Erythroblast (primary cell): ENCODE data around the gene SMOC1.

Experiments used
- DNase-seq, 2 experiments: peaks; one replicate each; lab custom pipeline; 2025; lab: John Stamatoyannopoulos, UW
- GATA1 ChIP-seq: IDR thresholded peaks from 2 replicates; pipeline ENCODE4 v1.6.1; 2011; ENCODE audit warnings: low read depth, mild to moderate bottlenecking, control low read depth, low read length, moderate library complexity
- POLR2A ChIP-seq: IDR thresholded peaks from 2 replicates; pipeline ENCODE4 v1.6.1; 2011; ENCODE audit warnings: mild to moderate bottlenecking, low read length

Gene SMOC1

DNA sequence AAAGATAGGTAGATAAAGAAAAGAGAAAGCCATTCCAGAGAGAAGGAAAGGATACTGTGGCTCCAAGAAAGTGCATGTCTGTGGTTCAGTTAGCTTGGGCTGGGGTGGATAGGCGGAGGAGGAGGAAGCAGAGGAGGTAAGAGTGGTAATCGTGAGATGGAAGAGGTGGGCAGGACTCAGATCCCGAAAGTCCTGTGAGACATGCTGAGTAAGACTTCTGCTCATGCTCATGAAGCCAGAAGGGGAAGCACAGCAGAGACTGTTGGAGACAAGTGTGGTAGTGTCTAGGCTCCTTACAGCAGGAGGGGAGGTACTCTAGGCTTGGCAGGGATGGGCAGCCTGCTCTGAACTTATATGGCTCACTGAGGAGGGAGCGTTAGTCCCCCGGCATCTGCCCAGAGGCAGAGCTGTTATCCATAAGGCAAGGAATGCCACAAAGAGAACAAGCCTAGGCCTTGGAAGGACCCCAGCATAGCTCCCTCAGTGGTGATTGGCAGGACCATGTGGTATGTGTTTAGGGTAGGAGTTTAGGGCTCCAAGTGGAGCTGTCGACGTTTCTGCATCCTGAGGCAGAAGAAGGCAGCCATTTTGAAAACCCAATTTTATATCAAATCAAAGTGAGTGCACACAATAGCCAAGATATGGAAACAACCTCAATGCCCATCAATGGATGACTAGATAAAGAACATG, 135.3 kb downstream of the SMOC1 start:
- DNase-seq, result no peak
- TF ChIP-seq GATA1 (no peak), POLR2A (no peak)

DNA sequence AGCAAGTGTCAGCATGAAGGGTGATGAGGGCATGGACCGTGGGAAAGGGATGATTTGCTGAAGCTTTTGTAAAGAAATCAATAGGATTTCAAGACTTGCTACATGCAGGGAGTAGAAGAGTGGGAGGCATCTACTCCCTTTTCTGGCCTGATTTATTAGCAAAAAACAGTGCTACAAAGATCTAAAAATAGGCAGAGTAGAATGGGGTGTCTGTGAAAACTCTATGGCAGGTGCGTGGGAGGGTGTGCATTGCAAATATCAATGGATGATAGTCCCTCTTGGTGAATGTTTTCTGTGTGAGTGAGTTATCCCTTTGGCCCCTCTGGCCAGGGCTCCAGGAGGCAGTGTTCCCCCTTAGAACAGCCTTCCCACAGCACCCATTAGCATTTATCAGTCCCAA, 139.0 kb downstream of the SMOC1 start:
- TF ChIP-seq GATA1 (no peak), POLR2A (no peak)
- no peak for DNase-seq

DNA sequence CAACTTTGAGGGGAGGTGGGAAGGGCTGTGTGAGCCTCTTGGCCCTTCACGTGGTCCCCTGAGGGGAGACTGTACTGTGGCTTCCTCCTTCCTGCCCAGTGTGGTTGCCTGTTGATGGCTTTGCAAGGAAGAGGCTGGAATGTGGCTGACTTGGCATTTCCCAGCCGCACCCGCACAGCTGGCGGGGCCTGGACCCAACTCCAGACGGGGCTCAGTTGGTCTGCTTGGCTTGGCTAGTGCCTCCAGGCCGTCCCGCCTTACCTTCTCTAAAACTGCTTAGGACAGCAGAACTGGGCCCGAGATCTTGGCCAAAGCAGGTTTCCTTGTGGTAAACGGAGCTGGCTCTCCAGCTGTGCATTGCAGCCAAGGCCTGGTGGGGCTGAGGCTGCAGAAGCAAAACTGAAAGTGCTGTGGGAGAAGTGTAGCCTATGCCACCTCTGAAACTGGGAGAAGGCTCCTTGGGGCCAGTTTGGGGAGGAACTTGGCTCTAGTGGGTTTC, 139.5 kb downstream of the SMOC1 start:
- TF ChIP-seq GATA1 (no peak), POLR2A (no peak)
- no peak for DNase-seq

DNA sequence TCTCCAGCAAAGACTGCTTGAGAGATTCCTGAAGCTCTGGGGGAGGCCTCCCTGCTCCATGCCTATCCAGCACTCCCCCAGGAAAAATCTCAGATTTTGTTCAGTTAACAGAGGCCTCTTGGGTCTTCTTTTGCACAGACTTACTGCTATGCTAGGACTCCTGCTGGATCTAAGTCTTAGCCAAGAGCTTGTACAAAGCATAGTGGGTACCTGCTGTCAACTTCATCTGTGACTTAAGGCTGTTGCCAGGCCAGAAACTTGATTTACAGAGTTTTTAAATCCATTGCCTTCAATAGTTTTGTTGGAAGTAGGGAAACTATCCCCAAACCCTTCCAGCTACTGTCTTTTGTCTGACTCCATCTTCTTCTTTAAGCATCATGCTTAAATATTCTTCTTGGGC, 140.5 kb downstream of the SMOC1 start:
- no peak for DNase-seq
- TF ChIP-seq GATA1, result no peak
- TF ChIP-seq POLR2A, result no peak

DNA sequence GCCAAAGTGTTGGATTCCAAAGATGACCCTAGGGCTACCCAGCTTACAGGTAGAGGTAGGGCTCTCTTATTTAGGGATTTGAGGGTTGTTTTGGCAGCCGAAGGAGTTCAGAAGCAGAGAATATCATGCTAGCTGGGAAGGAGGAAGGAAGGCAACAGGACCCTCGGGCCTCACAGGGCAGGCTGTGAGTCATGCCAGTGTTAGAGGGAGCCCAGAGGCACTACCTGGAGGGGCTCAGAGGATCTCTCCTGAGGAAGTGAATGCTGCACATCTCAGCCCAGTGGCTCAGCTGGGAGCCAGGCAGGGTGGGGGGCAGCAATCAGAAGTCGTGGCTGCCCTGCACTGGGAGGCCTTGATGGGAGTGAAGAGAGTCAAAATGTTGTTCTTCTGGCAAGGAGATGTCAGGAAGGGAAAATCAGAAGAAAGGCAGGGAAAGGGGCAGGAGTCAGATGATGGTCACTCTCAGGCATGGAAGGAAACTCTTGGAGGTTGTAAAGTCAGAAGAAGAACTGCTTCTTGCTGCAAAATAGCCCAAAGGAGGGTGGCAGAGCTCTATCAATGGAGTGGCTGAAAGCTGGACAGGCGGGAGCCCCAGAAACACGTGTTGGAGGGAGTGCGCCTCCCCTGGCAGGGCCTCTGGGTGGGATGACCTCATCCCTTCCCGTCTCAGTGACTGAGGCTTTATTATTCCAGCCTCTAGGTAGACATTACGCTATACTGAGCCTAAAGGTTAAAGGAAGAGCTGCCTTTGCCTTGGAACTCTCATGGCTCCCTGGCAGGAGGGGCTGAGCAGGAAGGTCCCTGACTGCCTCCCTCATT, 141.3 kb downstream of the SMOC1 start:
- TF ChIP-seq GATA1 (no peak), POLR2A (no peak)
- DNase-seq, result no peak

DNA sequence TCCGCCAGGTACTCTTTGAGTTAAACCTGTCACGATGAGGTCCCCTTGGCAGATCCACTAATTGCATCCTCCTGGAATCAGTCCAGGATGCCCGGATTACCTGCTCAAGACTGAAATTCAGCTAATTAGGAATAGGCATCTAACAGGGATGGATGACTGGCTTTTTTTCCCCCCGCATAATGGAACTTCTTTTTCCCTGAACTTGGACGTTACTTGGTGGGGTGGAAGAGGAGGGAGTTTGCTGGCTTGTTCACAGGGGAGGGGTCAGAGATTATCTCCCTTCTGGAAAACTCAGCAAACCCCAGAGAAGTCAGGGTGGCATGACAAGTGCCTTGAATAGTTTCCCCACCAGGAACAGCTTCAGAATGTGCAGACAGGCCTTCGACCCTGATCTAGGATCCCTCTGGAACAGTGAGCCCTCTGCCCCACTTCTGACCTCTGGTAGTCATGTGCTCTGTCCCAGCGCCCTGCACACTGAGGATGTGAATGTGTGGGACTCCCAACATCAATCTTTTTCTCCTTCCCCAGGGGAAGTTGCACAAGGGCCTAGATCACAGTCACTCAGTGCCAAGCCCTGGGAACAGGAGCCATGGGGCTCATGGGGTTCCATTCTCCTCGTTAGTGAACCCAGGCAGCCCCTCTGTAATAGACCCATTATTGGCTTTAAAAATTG, 142.5 kb downstream of the SMOC1 start:
- TF ChIP-seq POLR2A (no peak), GATA1 (no peak)
- DNase-seq, result no peak

DNA sequence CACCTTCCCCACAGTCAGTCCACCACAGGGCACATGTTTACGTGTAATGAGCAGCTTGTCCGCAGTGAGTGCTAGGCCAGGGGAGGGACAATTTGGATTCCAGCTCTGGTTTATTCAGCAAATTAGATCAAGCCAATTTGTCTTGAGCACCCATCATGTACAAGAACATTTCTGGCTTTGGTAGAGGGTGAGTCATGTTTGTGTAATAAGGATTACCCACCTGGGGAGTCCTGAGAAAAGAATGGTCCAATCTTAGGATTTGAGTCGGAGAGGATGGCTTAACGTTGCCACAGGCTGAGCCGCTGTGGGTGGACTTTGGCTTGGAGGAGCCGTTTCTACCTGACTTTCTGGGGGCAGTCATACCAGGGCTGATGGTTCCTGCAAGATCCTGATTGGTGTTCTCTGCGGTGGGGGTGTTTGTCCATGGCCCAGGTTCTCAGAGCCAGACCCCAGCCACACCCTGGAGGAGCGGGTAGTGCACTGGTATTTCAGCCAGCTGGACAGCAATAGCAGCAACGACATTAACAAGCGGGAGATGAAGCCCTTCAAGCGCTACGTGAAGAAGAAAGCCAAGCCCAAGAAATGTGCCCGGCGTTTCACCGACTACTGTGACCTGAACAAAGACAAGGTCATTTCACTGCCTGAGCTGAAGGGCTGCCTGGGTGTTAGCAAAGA, 143.7 kb downstream of the SMOC1 start:
- TF ChIP-seq POLR2A (no peak), GATA1 (no peak)
- DNase-seq, result no peak

DNA sequence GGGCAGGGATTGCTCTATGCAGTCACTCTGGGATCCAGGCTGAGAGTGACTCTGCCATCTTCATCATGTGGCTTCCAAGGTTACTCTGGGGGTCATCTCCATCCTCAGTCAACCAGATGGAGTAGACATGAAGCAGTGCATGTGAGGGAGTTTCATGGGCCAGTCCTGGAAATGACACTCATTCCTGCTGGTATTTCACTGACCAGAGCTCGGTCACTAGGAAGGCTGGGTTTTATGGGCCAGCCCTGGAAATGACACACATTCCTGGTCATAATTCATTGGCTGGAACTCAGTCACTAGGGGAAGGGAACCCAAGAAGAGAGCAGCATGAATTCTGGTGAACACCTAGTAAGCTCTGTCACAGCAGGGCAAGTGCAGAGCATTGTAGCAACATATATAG, 144.7 kb downstream of the SMOC1 start:
- TF ChIP-seq GATA1 (no peak), POLR2A (no peak)
- DNase-seq, result no peak

DNA sequence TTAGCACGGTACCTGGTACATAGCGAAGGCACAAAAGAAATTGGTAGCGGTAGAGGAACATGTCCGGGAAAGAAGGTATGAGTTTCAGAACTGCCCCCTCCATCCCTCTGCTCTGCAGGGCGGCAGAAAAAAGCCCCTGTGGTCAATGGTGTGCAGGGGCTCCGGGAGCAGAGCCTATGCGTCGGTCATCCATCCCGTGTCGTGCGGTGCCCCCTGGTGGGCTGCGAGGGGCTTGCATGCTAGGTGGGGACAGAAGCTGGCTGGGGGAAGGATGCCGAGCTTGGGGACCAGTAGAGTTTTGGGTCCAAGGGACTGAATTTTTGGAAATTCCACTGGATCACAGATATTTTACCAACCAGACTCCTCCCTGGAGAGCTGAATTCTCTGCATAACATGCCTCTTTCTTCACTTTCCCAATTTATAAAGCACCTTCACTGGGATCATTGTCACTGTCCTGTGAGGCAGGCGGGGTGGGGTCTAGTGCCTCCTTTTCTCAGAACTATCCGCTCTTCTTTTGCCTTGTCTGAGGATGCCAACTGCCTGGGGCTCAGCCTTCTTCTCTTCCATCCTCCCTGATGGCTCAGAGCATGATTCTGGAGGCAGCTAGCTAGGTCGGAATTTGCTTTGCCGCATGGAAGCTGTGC, 148.7 kb downstream of the SMOC1 start:
- peak; percentile 43 to 70 for DNase-seq
- TF ChIP-seq GATA1, result no peak
- TF ChIP-seq POLR2A, result no peak

DNA sequence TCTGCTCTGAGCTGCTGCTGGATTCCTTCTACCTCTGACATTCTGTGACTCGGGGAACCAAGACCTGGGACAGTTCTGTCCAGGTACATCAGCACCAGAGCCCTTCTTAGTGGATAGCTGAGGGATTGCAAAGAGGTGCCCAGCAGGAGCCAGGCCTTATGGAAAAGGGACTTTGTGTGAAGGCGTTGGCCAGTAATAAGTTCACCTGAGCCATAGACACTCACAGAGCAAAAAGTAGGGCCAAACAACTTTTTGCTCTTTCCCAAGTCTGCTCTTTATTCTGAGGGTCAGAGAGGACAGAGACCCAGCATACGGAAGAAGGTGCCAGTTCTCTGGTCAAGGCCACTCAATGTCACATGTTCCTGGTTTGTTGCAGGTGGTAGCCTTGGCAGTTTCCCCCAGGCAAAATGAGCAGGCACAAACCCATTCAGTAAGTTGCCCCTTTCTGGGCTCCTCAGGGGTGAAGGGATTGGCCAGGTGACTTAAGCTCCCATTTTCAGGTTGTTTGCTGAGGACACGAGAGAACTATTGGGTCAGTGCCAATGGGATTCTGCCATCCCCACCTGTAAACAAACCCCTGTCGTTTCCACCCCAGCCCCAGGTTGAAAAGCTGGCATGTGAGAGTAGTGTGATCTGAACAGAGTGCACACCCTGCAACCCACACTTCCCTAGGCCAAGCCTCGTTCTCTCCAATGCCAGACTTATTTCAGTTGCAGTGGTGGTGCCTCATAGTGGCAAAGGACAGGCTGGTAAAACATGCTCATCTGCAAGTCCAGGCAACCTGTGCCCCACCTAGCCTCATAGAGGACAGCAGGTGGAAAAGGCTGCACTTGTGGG, 150.3 kb downstream of the SMOC1 start:
- DNase-seq, result no peak
- TF ChIP-seq POLR2A (no peak), GATA1 (no peak)

DNA sequence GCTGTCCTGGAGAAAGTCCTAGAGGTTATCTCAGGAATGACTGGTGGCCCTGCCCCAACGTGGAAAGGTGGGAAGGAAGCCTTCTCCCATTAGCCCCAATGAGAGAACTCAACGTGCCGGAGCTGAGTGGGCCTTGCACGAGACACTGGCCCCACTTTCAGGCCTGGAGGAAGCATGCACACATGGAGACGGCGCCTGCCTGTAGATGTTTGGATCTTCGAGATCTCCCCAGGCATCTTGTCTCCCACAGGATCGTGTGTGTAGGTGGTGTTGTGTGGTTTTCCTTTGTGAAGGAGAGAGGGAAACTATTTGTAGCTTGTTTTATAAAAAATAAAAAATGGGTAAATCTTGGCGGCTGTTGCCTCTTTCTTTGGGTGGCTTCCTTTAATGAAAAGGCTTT, 152.8 kb downstream of the SMOC1 start:
- TF ChIP-seq POLR2A, result no peak
- no peak for TF ChIP-seq GATA1
- DNase-seq, result no peak

DNA sequence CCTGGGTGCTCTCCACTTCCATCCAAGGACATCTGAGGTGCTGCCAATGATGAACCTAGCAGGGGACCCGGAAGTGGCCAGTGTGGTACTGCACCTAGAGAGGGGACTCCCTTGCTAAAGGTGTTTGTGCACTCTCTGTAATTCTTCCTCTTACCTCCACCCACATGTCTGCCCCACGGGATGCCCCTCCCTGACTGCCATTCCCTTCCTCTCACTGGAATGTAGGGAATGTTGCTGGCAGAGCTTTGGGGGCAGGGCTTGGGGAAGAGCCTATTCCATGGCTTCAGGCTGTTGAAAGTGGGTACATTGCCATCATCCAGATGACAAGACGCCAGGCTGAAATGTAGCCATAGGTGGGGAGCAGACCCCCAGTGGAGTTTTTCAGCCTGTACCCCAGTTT, 153.2 kb downstream of the SMOC1 start:
- TF ChIP-seq POLR2A (no peak), GATA1 (no peak)
- no peak for DNase-seq
